ENCODE results near the gene LMF1. TPM values are rescaled to one million over a fixed set of nuclear protein-coding genes. Genes with fewer than 3 reads are reported as not detected.

The LMF1 gene
- total and polyA plus RNA-seq, 3 donors from 2014 or later: 12.5 to 83.4 (median 66.6) TPM

GRCh38 chr16:897200-897543 lies 73.6 kb downstream of the LMF1 start:
- Histone ChIP-seq H3K4me1 (peaks cover 2% of the 10 kb centered on the region), H3K27ac (no peak overlapping the region)

GRCh38 chr16:896261-897199 lies 74.3 kb downstream of the LMF1 start:
- intact Hi-C loops (cut with DNase I; ENCODE audit: low total_unique reads): no loop called here
- DNase-seq: no peak
- Histone ChIP-seq H3K9me3 (no peaks in the 10 kb centered on the region), H3K36me3 (ENCODE audit: low read depth, missing control alignments) (no peaks in the 10 kb centered on the region), H3K4me1 (peaks cover under 1% of the 10 kb centered on the region), H3K27me3 (no peaks in the 10 kb centered on the region), H3K27ac (no peak overlapping the region), H3K4me3 (no peak overlapping the region)
- WGBS, 2 donors: 93% methylated on average over 26 to 33 of the region's 33 CpGs
- no peak for TF ChIP-seq POLR2A (IDR thresholded peaks at IDR 0.05)
- no peak for TF ChIP-seq CTCF (IDR thresholded peaks at IDR 0.05)

More at GRCh38 chr16:897200-897543, 73.6 kb downstream of the LMF1 start:
- Histone ChIP-seq H3K4me3 (no peak overlapping the region), H3K9me3 (no peaks in the 10 kb centered on the region), H3K27me3 (no peaks in the 10 kb centered on the region), H3K36me3 (ENCODE audit: low read depth, missing control alignments) (no peaks in the 10 kb centered on the region)
- WGBS, 2 donors: 89 to 95% methylated on average over 17 to 18 of the region's 18 CpGs
- intact Hi-C loops (cut with DNase I; ENCODE audit: low total_unique reads): no loop called here
- TF ChIP-seq CTCF (IDR thresholded peaks at IDR 0.05) (no peak), POLR2A (IDR thresholded peaks at IDR 0.05) (no peak)
- DNase-seq: no peak

DNA sequence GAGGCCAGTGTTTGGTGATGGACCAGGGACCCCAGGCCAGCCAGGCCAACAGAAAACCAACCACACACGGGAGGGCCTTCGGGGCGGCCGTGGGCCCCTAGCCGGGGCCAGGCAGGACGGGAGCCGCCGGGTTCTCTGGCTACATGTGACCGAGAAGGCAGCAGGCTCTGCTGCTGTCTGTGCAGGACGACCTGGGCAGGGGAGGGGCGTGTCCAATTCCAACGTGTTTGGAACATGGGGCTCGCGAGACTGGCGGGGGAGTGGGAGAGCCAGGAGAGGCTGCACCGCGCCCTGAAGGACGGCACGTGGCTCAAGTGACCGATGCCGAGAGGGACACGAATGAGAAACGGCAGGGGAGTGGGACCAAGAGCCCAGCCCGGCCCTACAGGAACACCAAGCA lies 75.4 kb downstream of the LMF1 start:
- H3K27ac ChIP-seq: no peak overlapping the region
- DNase-seq: no peak
- H3K4me1 ChIP-seq: peaks cover 5% of the 10 kb centered on the region
- no peak overlapping the region for H3K4me3 ChIP-seq
- 87 to 89% methylated on average over 19 to 24 of the region's 24 CpGs for WGBS, 2 donors
- intact Hi-C loops (cut with DNase I; ENCODE audit: low total_unique reads): no loop called here
- no peaks in the 10 kb centered on the region for H3K27me3 ChIP-seq
- H3K36me3 ChIP-seq (ENCODE audit: low read depth, missing control alignments): no peaks in the 10 kb centered on the region
- TF ChIP-seq CTCF (IDR thresholded peaks at IDR 0.05) (no peak), POLR2A (IDR thresholded peaks at IDR 0.05) (no peak)
- no peaks in the 10 kb centered on the region for H3K9me3 ChIP-seq

GRCh38 chr16:894841-895240 lies 75.9 kb downstream of the LMF1 start:
- intact Hi-C loops (cut with DNase I; ENCODE audit: low total_unique reads): no loop called here
- Histone ChIP-seq H3K27ac (no peak overlapping the region), H3K27me3 (no peaks in the 10 kb centered on the region), H3K4me1 (peaks cover 9% of the 10 kb centered on the region), H3K9me3 (no peaks in the 10 kb centered on the region), H3K36me3 (ENCODE audit: low read depth, missing control alignments) (no peaks in the 10 kb centered on the region), H3K4me3 (no peak overlapping the region)
- TF ChIP-seq CTCF (IDR thresholded peaks at IDR 0.05) (no peak), POLR2A (IDR thresholded peaks at IDR 0.05) (no peak)
- 90 to 96% methylated on average over 8 to 24 of the region's 24 CpGs for WGBS, 2 donors
- no peak for DNase-seq

GRCh38 chr16:894136-894535 lies 76.6 kb downstream of the LMF1 start:
- no peak overlapping the region for H3K4me3 ChIP-seq
- H3K4me1 ChIP-seq: peaks cover 9% of the 10 kb centered on the region
- no peak for DNase-seq
- H3K9me3 ChIP-seq: no peaks in the 10 kb centered on the region
- intact Hi-C loops (cut with DNase I; ENCODE audit: low total_unique reads): no loop called here
- TF ChIP-seq POLR2A (IDR thresholded peaks at IDR 0.05) (no peak), CTCF (IDR thresholded peaks at IDR 0.05) (no peak)
- no peaks in the 10 kb centered on the region for H3K27me3 ChIP-seq
- 82 to 86% methylated on average over 27 of the region's 27 CpGs for WGBS, 2 donors
- H3K27ac ChIP-seq: no peak overlapping the region
- H3K36me3 ChIP-seq (ENCODE audit: low read depth, missing control alignments): no peaks in the 10 kb centered on the region
